Testis (tissue), 2 donors: ENCODE data around the gene FARS2.

Experiments used
- CTCF ChIP-seq, 3 experiments: fragments of 450-650 bp in 2 of 3; fragments of 200-600 bp in 1 of 3; sonication (generic) in 1 of 3; IDR thresholded peaks; one replicate each; pipeline ENCODE4 v1.5.1; 2016 to 2019; ENCODE audit warnings: antibody characterized with exemption in 3 of 3, mild to moderate bottlenecking in 2 of 3, moderate library complexity in 1 of 3
- POLR2A ChIP-seq: fragments of 450-650 bp; IDR thresholded peaks from one replicate; pipeline ENCODE4 v1.6.1; 2017; ENCODE audit warnings: antibody characterized with exemption, mild to moderate bottlenecking, moderate library complexity

- TF ChIP-seq POLR2A (no peak), CTCF (IDR thresholded peaks at IDR 0.05) (no peak)
Observed at GRCh38 chr6:5335020-5335419, 73.7 kb downstream of the FARS2 start.
